Neural crest cell (in vitro differentiated cells): ENCODE results near the gene ANKRD28. TPM values are rescaled to one million over a fixed set of nuclear protein-coding genes. Genes with fewer than 3 reads are reported as not detected.

Experiments
- DNase-seq: peaks from one replicate; pipeline ENCODE4 v3.0.0; 2021; ENCODE audit warnings: low read depth, mixed read lengths, low spot score
- H3K27ac Mint-ChIP-seq: one replicate; pipeline ENCODE4 v1.8.0; 2021; ENCODE audit warnings: mild to moderate bottlenecking, mixed read lengths; ENCODE audit not compliant: unreplicated experiment
- H3K27me3 Mint-ChIP-seq: 2 replicates; pipeline ENCODE4 v1.8.0; 2021; ENCODE audit warnings: low read depth, mild to moderate bottlenecking, mixed read lengths
- H3K36me3 Mint-ChIP-seq: 2 replicates; pipeline ENCODE4 v1.8.0; 2021; ENCODE audit warnings: low read depth, mild to moderate bottlenecking, mixed read lengths
- H3K4me1 Mint-ChIP-seq: 2 replicates; pipeline ENCODE4 v1.8.0; 2021; ENCODE audit warnings: mixed read lengths
- H3K4me3 Mint-ChIP-seq: one replicate; pipeline ENCODE4 v1.8.0; 2021; ENCODE audit warnings: mild to moderate bottlenecking, mixed read lengths
- H3K9me3 Mint-ChIP-seq: 2 replicates; pipeline ENCODE4 v1.8.0; 2021; ENCODE audit warnings: mixed read lengths
- CTCF ChIP-seq: fragments of 200-600 bp; sonication (generic); conservative IDR thresholded peaks from 2 replicates; pipeline ENCODE4 v1.5.0; 2021; ENCODE audit warnings: antibody characterized with exemption, mild to moderate bottlenecking
- total RNA-seq: library from RNA; stranded (reverse); gene quantifications from 2 replicates; pipeline ENCODE4 v1.2.1, GENCODE V29; 2021

The ANKRD28 gene
- total RNA-seq, 1 donor from 2014 or later: 34.6 TPM

DNA sequence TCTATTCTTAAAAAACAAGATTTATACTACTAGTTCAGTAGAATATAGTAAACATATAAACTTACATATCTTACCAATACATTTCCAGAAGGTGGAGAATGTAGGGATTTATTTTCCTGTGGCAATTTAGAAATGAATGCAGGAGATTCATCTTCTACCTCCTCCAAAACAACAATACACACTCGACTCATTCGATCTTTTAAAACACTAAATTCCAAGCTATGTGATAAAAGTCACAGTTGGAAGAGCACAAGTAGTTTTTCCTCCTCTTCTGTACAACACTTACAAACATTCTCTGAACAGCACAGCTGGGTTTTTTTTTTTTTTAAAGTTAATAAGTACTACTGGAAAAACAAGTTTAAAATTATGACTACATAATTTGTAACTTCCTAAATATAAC lies 1.4 kb downstream of the ANKRD28 start:
- DNase-seq: no peak
- no peak for TF ChIP-seq CTCF
- H3K9me3 Mint-ChIP-seq: peaks cover 4% of the 10 kb centered on the region
- no peak overlapping the region for H3K27ac Mint-ChIP-seq
- peaks cover 41% of the 10 kb centered on the region for H3K4me1 Mint-ChIP-seq
- H3K27me3 Mint-ChIP-seq: no peaks in the 10 kb centered on the region
- peaks cover 10% of the 10 kb centered on the region for H3K36me3 Mint-ChIP-seq
- peak overlapping the region; percentile 84 for H3K4me3 Mint-ChIP-seq

GRCh38 chr3:15795651-15796308 lies 2.0 kb downstream of the ANKRD28 start:
- Mint-ChIP-seq H3K4me1 (peaks cover 41% of the 10 kb centered on the region), H3K9me3 (peaks cover 7% of the 10 kb centered on the region), H3K27ac (no peak overlapping the region), H3K36me3 (peaks cover 16% of the 10 kb centered on the region), H3K4me3 (peak overlapping the region; percentile 40), H3K27me3 (no peaks in the 10 kb centered on the region)
- no peak for DNase-seq
- TF ChIP-seq CTCF: no peak

- TF ChIP-seq CTCF: no peak
- Mint-ChIP-seq H3K27ac (no peak overlapping the region), H3K4me3 (peak overlapping the region; percentile 65), H3K9me3 (peaks cover 12% of the 10 kb centered on the region), H3K36me3 (peaks cover 22% of the 10 kb centered on the region), H3K4me1 (peaks cover 36% of the 10 kb centered on the region), H3K27me3 (no peaks in the 10 kb centered on the region)
- DNase-seq: no peak
Measured at GRCh38 chr3:15794842-15795650, 2.7 kb downstream of the ANKRD28 start.

GRCh38 chr3:15794303-15794771 lies 3.4 kb downstream of the ANKRD28 start:
- peaks cover 25% of the 10 kb centered on the region for H3K36me3 Mint-ChIP-seq
- no peak overlapping the region for H3K4me3 Mint-ChIP-seq
- H3K27ac Mint-ChIP-seq: no peak overlapping the region
- TF ChIP-seq CTCF: no peak
- no peak for DNase-seq
- H3K9me3 Mint-ChIP-seq: peaks cover 14% of the 10 kb centered on the region
- no peaks in the 10 kb centered on the region for H3K27me3 Mint-ChIP-seq
- H3K4me1 Mint-ChIP-seq: peaks cover 36% of the 10 kb centered on the region

- no peaks in the 10 kb centered on the region for H3K27me3 Mint-ChIP-seq
- no peak for DNase-seq
- H3K4me3 Mint-ChIP-seq: no peak overlapping the region
- no peak for TF ChIP-seq CTCF
- H3K4me1 Mint-ChIP-seq: peaks cover 15% of the 10 kb centered on the region
- H3K36me3 Mint-ChIP-seq: peaks cover 27% of the 10 kb centered on the region
- peaks cover 14% of the 10 kb centered on the region for H3K9me3 Mint-ChIP-seq
- H3K27ac Mint-ChIP-seq: no peak overlapping the region
Measured at GRCh38 chr3:15791525-15791924, 6.3 kb downstream of the ANKRD28 start.
